ENCODE data around the gene WASF3. TPM values are rescaled to one million over a fixed set of nuclear protein-coding genes. Genes with fewer than 3 reads are reported as not detected.

WASF3 gene
- total and polyA plus RNA-seq, 10 donors: 1.7 to 16.4 (median 8.4) TPM

GRCh38 chr13:26563713-26564112, 6.2 kb downstream of the WASF3 start:
- H3K27ac ChIP-seq: no peak overlapping the region
- intact Hi-C loops (cut with DNase I; ENCODE audit: low total_unique reads): no loop called here
- no peak for DNase-seq
- TF ChIP-seq POLR2AphosphoS5 (IDR thresholded peaks at IDR 0.05): no peak
- no peak for TF ChIP-seq CTCF (IDR thresholded peaks at IDR 0.05 in 8 of 11, conservative IDR thresholded peaks at IDR 0.05 in 3 of 11)
- no peak for TF ChIP-seq POLR2A (IDR thresholded peaks at IDR 0.05)
- H3K36me3 ChIP-seq: no peaks in the 10 kb centered on the region
- no peaks in the 10 kb centered on the region for H3K9me3 ChIP-seq
- H3K4me3 ChIP-seq: no peak overlapping the region
- H3K4me1 ChIP-seq: peaks cover 0 to 8% (median 5%) of the 10 kb centered on the region in 6 donors
- H3K27me3 ChIP-seq (replicated peaks in 1 of 7): peaks cover 0 to 46% (median 0%) of the 10 kb centered on the region in 7 donors

- Histone ChIP-seq H3K9me3 (peaks cover 0 to 5% (median 0%) of the 10 kb centered on the region in 8 donors), H3K4me3 (no peak overlapping the region), H3K27me3 (replicated peaks in 1 of 7) (peaks cover 0 to 5% (median 0%) of the 10 kb centered on the region in 7 donors), H3K36me3 (no peaks in the 10 kb centered on the region), H3K4me1 (no peaks in the 10 kb centered on the region), H3K27ac (no peak overlapping the region)
- whole genome bisulfite sequencing, 5 donors: 66 to 82% (median 80%) methylated on average over 2 of the region's 2 CpGs
- intact Hi-C loops (cut with DNase I; ENCODE audit: low total_unique reads): no loop called here
- TF ChIP-seq POLR2AphosphoS5 (IDR thresholded peaks at IDR 0.05) (no peak), POLR2A (IDR thresholded peaks at IDR 0.05) (no peak), CTCF (IDR thresholded peaks at IDR 0.05 in 8 of 11, conservative IDR thresholded peaks at IDR 0.05 in 3 of 11) (no peak)
- no peak for DNase-seq
Observed at GRCh38 chr13:26568132-26568815, 10.8 kb downstream of the WASF3 start.

- intact Hi-C loops (cut with DNase I; ENCODE audit: low total_unique reads): no loop called here
- Histone ChIP-seq H3K4me3 (no peak overlapping the region), H3K9me3 (peaks cover 0 to 6% (median 0%) of the 10 kb centered on the region in 8 donors), H3K36me3 (no peaks in the 10 kb centered on the region), H3K4me1 (no peaks in the 10 kb centered on the region), H3K27me3 (replicated peaks in 1 of 7) (no peaks in the 10 kb centered on the region), H3K27ac (no peak overlapping the region)
- WGBS, 5 donors: 80 to 96% (median 89%) methylated on average over 3 of the region's 3 CpGs
- TF ChIP-seq POLR2AphosphoS5 (IDR thresholded peaks at IDR 0.05): no peak
- TF ChIP-seq POLR2A (IDR thresholded peaks at IDR 0.05): no peak
- TF ChIP-seq CTCF (IDR thresholded peaks at IDR 0.05 in 8 of 11, conservative IDR thresholded peaks at IDR 0.05 in 3 of 11): no peak
- DNase-seq: no peak
Observed at GRCh38 chr13:26571518-26571917, 14.0 kb downstream of the WASF3 start.

GRCh38 chr13:26575244-26575643, 17.8 kb downstream of the WASF3 start:
- H3K27ac ChIP-seq: no peak overlapping the region
- peaks cover 0 to 27% (median 9%) of the 10 kb centered on the region in 8 donors for H3K9me3 ChIP-seq
- intact Hi-C loops (cut with DNase I; ENCODE audit: low total_unique reads): no loop called here
- no peak overlapping the region for H3K4me3 ChIP-seq
- no peaks in the 10 kb centered on the region for H3K36me3 ChIP-seq
- DNase-seq: no peak
- TF ChIP-seq POLR2A (IDR thresholded peaks at IDR 0.05): no peak
- no peak for TF ChIP-seq CTCF (IDR thresholded peaks at IDR 0.05 in 8 of 11, conservative IDR thresholded peaks at IDR 0.05 in 3 of 11)
- no peak for TF ChIP-seq POLR2AphosphoS5 (IDR thresholded peaks at IDR 0.05)
- no peaks in the 10 kb centered on the region for H3K4me1 ChIP-seq
- 89 to 95% (median 92%) methylated on average over 2 of the region's 2 CpGs for whole genome bisulfite sequencing, 5 donors
- H3K27me3 ChIP-seq (replicated peaks in 1 of 7): no peaks in the 10 kb centered on the region

All from spleen (tissue), 11 donors.